Measurements from ENCODE around the gene BEST1. TPM values are rescaled to one million over a fixed set of nuclear protein-coding genes. Genes with fewer than 3 reads are reported as not detected.
A peak's percentile ranks its signal among the peaks of the same experiment; 100 is the strongest.

BEST1 gene
- total RNA-seq, 1 experiment from 2014 or later: 0.13 TPM

GRCh38 chr11:61914471-61915171 is 35.5 kb upstream of the BEST1 start:
- BruUV-seq (replicated peaks): no TSS peak
- POLR2A ChIA-PET: no interaction called here
- H3K4me1 ChIP-seq (ENCODE audit: control insufficient read depth, insufficient read depth, low read length): no peaks in the 10 kb centered on the region
- H3K36me3 ChIP-seq (ENCODE audit: control insufficient read depth, insufficient read depth, low read length): no peaks in the 10 kb centered on the region
- H3K4me3 ChIP-seq (ENCODE audit: low read depth in 2 of 2, low read length in 2 of 2): no peak overlapping the region
- no peak for DNase-seq (ENCODE audit: low read depth, low spot score)
- intact Hi-C loops (cut with micrococcal nuclease; ENCODE audit: unreplicated experiment) (loop anchor here (5.0 kb wide), 1 partner anchor 33 kb away; no protein-coding TSS in a partner anchor), in situ Hi-C loops (cut with HindIII; ENCODE audit: low pct_unique_long_range_greater_than_20kb, low sequenced_read_pairs) (no loop called here)
- no peaks in the 10 kb centered on the region for H3K9me3 ChIP-seq (ENCODE audit: control insufficient read depth, insufficient read depth, low read depth, low read length)
- no peak for ATAC-seq
- H3K27me3 ChIP-seq (ENCODE audit: control insufficient read depth, insufficient read depth, low read length): no peaks in the 10 kb centered on the region
- CTCF ChIA-PET: interaction anchor here (0.7 kb wide), 2 partner anchors 22 to 195 kb away, joined by 3 to 9 read pairs; no protein-coding TSS in a partner anchor
- no peak for TF ChIP-seq REST (IDR thresholded peaks at IDR 0.05; ENCODE audit: insufficient read depth in 1 of 2, low read depth in 2 of 2, low read length in 1 of 2)
- no peak for TF ChIP-seq CTCF (IDR thresholded peaks at IDR 0.05)
- no peak for TF ChIP-seq SIN3A (IDR thresholded peaks at IDR 0.05; ENCODE audit: borderline replicate concordance, insufficient read depth, low read depth, low read length)
- no peak for TF ChIP-seq POLR2AphosphoS5 (IDR thresholded peaks at IDR 0.05; ENCODE audit: low read depth, low read length)
- no peak for TF ChIP-seq TCF7L2 (IDR thresholded peaks at IDR 0.05; ENCODE audit: low read depth, low read length)
- H3K27ac ChIP-seq (ENCODE audit: low read length): no peak overlapping the region

- DNase-seq (ENCODE audit: low read depth, low spot score) (no peak), ATAC-seq (peak; percentile 7)
- POLR2A ChIA-PET: interaction anchor here (0.6 kb wide), 1 partner anchor 12 kb away, joined by 8 read pairs; no protein-coding TSS in a partner anchor
- no peaks in the 10 kb centered on the region for H3K9me3 ChIP-seq (ENCODE audit: control insufficient read depth, insufficient read depth, low read depth, low read length)
- CTCF ChIA-PET: no interaction called here
- in situ Hi-C loops (cut with HindIII; ENCODE audit: low pct_unique_long_range_greater_than_20kb, low sequenced_read_pairs) (no loop called here), intact Hi-C loops (cut with micrococcal nuclease; ENCODE audit: unreplicated experiment) (no loop called here)
- H3K4me3 ChIP-seq (ENCODE audit: low read depth in 2 of 2, low read length in 2 of 2): peak overlapping the region; percentile 48 to 63
- H3K36me3 ChIP-seq (ENCODE audit: control insufficient read depth, insufficient read depth, low read length): no peaks in the 10 kb centered on the region
- TF ChIP-seq CTCF (IDR thresholded peaks at IDR 0.05) (no peak), REST (IDR thresholded peaks at IDR 0.05; ENCODE audit: insufficient read depth in 1 of 2, low read depth in 2 of 2, low read length in 1 of 2) (no peak), TCF7L2 (IDR thresholded peaks at IDR 0.05; ENCODE audit: low read depth, low read length) (no peak), SIN3A (IDR thresholded peaks at IDR 0.05; ENCODE audit: borderline replicate concordance, insufficient read depth, low read depth, low read length) (no peak), POLR2AphosphoS5 (IDR thresholded peaks at IDR 0.05; ENCODE audit: low read depth, low read length) (no peak)
- no peaks in the 10 kb centered on the region for H3K4me1 ChIP-seq (ENCODE audit: control insufficient read depth, insufficient read depth, low read length)
- no peak overlapping the region for H3K27ac ChIP-seq (ENCODE audit: low read length)
- BruUV-seq (replicated peaks): no TSS peak
- H3K27me3 ChIP-seq (ENCODE audit: control insufficient read depth, insufficient read depth, low read length): no peaks in the 10 kb centered on the region
Observed at GRCh38 chr11:61916737-61917333, 33.3 kb upstream of the BEST1 start.
